ENCODE measurements around the gene ZNF479.
"Not testable (repeated sequence)": the region's sequence is repeated elsewhere in the genome, so short reads cannot be mapped to it uniquely, and the experiment has no call there.

The ZNF479 gene

DNA sequence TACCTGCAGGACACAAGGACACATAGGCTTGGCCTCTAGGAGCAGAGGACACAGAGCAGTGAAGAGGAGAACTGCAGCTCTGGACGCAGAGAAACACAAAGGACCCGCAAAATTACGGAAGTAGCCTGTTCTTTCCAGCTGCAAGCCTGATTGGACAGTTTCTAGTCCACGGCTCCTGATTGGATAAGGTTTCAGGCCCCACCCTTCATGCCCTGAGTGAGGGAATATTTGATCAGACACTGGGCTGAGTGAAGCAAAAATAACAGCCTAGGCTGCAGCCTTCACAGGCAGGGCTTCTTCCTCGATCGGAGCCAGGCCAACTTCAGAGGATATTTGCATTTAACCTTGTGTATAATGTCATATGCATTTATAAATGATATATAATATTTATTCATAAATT lies at the start of gene ZNF479:
TSS of gene ZNF479 (minus strand) at position 101 of the 400 bp plus-strand sequence. CDS start 112 bp downstream, outside the sequence.
- not testable (repeated sequence) for DNase-seq

DNA sequence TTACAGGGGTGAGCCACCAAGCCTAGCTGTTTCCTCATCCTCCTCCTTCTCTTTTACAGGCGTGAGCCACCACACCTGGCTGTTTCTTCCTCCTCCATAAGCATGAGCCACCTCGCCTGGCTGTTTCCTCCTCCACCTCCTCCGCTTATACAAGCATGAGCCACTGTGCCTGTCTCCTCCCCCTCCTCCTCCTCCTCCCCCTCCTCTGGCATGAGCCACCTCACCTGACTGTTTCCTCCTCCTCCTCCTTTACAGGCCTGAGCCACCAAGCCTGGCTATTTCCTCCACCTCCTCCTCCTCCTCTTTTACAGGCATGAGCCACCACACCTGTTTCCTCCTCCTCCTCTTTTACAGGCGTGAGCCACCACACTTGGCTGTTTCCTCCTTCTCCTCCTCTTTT lies 49.8 kb upstream of the ZNF479 start:
- DNase-seq, result no peak

DNA sequence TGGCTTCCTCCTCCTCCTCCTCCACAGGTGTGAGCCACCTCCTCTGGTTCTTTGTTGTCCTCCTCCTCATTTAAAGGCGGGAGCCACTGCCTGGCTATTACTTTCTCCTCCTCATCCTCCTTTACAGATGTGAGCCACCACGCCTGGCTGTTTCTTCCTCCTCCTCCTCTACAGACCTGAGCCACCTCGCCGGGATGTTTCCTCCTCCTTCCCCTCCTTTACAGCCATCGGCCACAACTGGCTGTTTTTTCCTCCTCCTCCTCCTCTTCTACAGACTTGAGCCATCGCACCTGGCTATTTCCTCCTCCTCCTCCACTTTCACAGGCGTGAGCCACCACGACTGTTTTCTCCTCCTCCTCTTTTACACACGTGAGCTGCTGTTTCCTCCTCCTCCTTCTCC lies 49.0 kb upstream of the ZNF479 start:
- DNase-seq, result no peak

DNA sequence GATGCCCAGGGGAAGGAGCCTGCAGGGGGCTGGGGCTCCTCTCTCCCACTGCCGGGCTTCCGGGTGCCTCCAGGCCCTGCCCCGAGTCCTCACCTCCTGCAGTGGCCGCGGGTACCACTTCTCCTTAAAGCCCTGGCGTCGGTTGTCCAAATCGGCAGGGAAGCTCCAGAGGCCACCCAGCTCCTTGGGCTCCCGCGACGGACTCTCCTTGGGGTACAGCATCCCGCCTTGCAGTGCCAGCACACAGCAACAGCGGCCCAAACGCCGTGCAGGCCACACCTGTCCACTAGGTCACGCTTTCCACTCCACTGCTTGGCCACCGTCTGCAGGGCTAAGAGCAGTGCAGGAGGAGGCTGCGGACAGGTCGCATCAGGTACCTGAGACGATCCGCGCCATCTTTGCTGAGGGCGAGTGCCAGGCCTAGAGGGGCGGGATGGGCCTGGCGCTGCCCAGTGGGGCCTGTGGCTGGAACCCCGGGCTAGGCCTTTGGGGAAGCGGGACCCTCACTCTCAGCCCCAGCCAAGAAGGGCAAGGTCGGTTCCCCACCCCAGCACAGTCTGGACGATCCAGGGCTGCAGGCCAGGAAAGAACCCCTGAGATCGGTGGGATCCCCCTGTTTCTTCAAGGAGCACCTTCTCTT lies 47.7 kb upstream of the ZNF479 start:
- DNase-seq, result no peak

DNA sequence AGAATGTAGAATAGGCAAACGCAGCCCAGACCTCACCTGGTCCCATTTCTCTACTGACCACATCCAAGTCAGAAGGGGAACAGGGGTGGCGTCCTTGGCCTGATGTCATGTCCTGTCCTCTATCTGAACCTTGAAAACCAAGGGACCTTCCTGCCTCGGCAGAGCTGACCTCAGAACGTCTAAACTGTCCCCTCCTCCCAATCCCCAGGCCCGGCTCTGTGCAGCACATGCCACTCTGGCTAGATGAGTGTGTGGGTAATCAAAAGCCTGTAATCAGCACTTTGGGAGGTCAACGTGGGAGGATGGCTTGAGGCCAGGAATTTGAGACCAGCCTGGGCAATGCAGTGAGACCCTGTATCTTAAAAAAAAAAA lies 46.5 kb upstream of the ZNF479 start:
- DNase-seq, result no peak

DNA sequence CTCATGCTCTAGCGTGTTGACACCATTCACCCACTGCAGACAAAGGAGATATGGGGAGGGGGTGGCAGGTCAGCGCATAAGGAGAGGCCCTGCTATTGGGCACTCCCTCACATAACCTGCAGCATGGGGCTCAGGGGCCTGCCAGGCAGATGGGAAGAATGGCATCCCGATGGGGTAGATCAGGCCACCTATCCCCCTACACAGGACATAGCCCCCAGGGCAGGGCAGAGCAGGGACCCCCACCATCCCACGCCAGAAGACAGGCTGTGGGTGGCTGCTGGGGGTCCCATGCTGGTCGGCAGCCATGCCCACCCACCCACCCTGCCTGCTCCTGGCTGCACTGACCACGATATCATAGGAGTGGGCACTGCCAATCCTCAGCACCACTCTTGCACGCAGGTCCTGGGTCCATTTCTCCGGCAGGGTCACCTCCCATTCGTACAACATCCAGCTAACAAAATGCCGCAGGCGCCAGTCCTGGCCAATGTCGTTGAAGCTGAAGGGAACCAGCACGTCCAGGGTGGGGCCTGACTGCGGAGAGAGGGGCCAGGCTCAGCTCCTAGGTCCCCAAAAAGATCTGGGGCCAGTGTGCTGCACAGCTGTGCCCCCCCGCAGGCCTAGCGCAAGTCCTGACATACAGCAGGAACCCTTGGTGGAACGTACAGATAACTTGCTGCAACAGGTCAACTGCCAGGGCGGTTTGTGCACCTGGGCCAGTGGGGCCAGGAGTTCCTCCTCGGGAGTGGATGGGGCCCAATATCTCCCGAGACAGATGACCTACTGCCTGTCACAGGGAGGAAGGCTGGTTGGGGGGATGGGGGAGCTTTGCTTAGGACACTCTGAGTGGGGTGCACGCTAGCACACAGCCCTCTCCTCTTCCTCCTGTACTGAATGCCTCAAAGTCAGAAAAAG lies 45.9 kb upstream of the ZNF479 start:
- no peak for DNase-seq

DNA sequence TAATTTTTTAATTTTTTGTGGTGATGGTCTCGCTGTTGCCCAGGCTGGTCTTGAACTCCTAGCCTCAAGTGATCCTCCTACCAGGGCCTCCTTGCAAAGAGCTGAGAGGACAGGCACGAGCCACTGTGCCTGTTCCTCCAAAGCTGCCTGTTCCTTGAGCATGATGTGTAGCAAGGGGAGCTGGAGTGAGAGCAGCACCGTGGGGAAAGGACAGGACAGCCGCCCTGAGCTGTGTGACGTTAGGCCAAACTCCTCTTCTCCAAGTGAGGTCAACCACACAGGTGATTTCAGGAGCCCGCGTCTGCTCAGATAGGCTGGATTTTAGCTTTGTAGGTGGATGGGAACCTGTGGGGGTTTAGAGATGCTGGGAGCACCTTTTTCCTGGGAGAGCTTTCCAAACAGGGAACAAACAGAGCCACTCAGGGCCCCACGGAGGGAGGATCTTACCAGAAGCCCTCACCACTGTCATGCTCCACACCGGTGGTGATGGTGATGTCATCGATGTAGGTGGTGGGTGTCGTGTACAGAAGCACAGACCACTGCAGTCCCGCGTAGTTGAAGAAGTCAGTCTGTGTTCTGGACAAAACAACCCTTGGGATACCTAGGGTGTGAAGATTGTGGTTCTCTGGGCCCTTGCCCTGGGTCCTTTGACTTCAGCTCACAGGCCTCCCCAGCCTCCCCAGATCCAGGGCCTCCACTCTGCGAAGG lies 44.8 kb upstream of the ZNF479 start:
- DNase-seq, result no peak

DNA sequence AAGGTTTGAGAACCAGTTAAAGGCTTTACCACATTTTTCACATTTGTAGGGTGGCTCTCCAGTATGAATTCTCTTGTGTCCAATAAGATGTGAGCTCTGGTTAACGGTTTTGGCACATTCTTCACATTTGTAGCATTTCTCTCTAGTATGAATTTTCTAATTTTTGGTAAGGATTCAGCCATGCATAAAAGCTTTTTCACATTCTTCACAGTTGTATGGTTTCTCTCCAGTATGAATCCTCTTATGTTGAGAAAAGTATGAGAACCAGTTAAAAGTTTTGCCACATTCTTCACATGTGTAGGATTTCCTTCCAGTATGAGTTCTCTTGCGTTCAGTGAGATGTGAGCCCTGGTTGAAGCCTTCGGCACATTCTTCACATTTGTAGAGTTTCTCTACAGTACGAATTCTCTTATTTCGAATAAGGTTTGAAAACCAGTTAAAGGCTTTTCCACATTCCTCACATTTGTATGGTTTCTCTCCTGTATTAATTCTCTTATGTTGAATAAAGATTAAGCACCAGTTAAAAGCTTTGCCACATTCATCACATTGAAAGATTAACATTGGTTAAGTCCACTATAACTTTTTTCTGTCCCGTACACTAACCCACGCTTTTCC lies 33.2 kb upstream of the ZNF479 start:
- DNase-seq, result no peak

DNA sequence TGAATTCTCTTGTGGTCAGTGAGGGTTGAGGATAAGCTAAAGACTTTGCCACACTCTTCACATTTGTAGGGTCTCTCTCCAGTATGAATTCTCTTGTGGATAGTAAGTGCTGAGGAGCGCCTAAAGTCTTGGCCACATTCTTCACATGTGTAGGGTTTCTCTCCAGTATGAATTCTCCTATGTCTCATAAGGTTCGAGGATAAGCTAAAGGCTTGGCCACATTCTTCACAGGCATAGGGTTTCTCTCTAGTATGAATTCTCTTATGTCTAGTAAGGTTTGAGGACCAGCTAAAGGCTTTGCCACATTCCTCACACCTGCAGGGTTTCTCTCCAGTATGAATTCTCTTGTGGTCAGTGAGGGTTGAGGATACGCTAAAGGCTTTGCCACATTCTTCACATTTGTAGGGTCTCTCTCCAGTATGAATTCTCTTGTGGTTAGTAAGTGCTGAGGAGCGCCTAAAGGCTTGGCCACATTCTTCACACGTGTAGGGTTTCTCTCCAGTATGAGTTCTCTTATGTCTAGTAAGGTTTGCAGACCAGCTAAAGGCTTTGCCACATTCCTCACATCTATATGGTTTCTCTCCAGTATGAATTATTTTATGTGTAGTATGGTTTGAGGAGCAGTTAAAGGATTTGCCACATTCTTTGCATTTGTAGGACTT lies 12.0 kb downstream of the ZNF479 start:
- not testable (repeated sequence) for DNase-seq
